CD14-positive monocyte (primary cell): ENCODE results near the gene ALAS2. TPM values are rescaled to one million over a fixed set of nuclear protein-coding genes. Genes with fewer than 3 reads are reported as not detected.
"Not testable (repeated sequence)": the region's sequence is repeated elsewhere in the genome, so short reads cannot be mapped to it uniquely, and the experiment has no call there.

Experiments
- DNase-seq, 3 donors: peaks; one replicate each; pipeline ENCODE4 v3.0.0-alpha.2; 2011 to 2022
- H2AFZ ChIP-seq: 2 replicates; pipeline ENCODE4 v1.6.0; 2012; ENCODE audit warnings: mild to moderate bottlenecking, low read depth, low read length, inconsistent platforms; ENCODE audit not compliant: insufficient read depth, poor library complexity, severe bottlenecking
- H3K27ac ChIP-seq, 2 donors: 1 replicate in 1 of 2; 2 replicates in 1 of 2; pipeline ENCODE4 v1.5.1; 2012 to 2013; ENCODE audit warnings: low read length in 2 of 2, control low read depth in 1 of 2, inconsistent platforms in 1 of 2, low read depth in 1 of 2, mild to moderate bottlenecking in 1 of 2
- H3K27me3 ChIP-seq, 2 donors: one replicate each; pipeline versions ENCODE4 v1.6.0 to v1.6.1; 2011 to 2013; ENCODE audit warnings: low read length in 2 of 2; ENCODE audit not compliant: control insufficient read depth in 2 of 2, insufficient read depth in 2 of 2
- H3K36me3 ChIP-seq, 2 donors: replicated peaks in 1 of 2; 1 replicate in 1 of 2; 2 replicates in 1 of 2; pipeline versions ENCODE4 v1.5.1 to v1.6.1; 2012 to 2013; ENCODE audit warnings: low read length in 2 of 2, control low read depth in 1 of 2, inconsistent platforms in 1 of 2, mild to moderate bottlenecking in 1 of 2; ENCODE audit not compliant: insufficient read depth in 2 of 2, control insufficient read depth in 1 of 2
- H3K4me1 ChIP-seq, 2 donors: 1 replicate in 1 of 2; 2 replicates in 1 of 2; pipeline versions ENCODE4 v1.5.1 to v1.6.1; 2012 to 2013; ENCODE audit warnings: low read length in 2 of 2, control low read depth in 1 of 2, inconsistent platforms in 1 of 2, mild to moderate bottlenecking in 1 of 2, moderate library complexity in 1 of 2; ENCODE audit not compliant: insufficient read depth in 2 of 2, control insufficient read depth in 1 of 2
- H3K4me2 ChIP-seq: replicated peaks from 2 replicates; pipeline ENCODE3; 2012; ENCODE audit warnings: low read length, moderate library complexity, mild to moderate bottlenecking; ENCODE audit not compliant: poor library complexity, severe bottlenecking; ENCODE audit errors: extremely low read depth
- H3K4me3 ChIP-seq, 3 experiments: fragments of 200-600 bp in 1 of 3; sonication (generic) in 1 of 3; replicated peaks in 1 of 3; 1 replicate in 2 of 3; 2 replicates in 1 of 3; pipeline ENCODE4 v1.5.1; 2011 to 2013; ENCODE audit warnings: low read length in 3 of 3, mild to moderate bottlenecking in 3 of 3, control low read depth in 2 of 3, low read depth in 2 of 3, inconsistent platforms in 1 of 3, moderate library complexity in 1 of 3
- H3K79me2 ChIP-seq: 2 replicates; pipeline ENCODE4 v1.6.0; 2012; ENCODE audit warnings: mild to moderate bottlenecking, control low read depth, inconsistent platforms, low read length, moderate library complexity; ENCODE audit not compliant: insufficient read depth
- H3K9ac ChIP-seq: 2 replicates; pipeline ENCODE4 v1.6.0; 2017; ENCODE audit warnings: low read length, mild to moderate bottlenecking; ENCODE audit not compliant: insufficient read depth, poor library complexity, severe bottlenecking
- H3K9me3 ChIP-seq, 2 donors: replicated peaks in 1 of 2; 1 replicate in 1 of 2; 2 replicates in 1 of 2; pipeline versions ENCODE4 v1.5.1 to v1.6.1; 2012 to 2013; ENCODE audit warnings: low read length in 2 of 2, control low read depth in 1 of 2; ENCODE audit not compliant: control insufficient read depth in 1 of 2, insufficient read depth in 1 of 2
- H4K20me1 ChIP-seq: 2 replicates; pipeline ENCODE4 v1.6.0; 2012; ENCODE audit warnings: mild to moderate bottlenecking, low read length, control low read depth, moderate library complexity; ENCODE audit not compliant: insufficient read depth
- H3K27ac Mint-ChIP-seq, 7 donors: one replicate each; pipeline ENCODE4 v1.8.0; 2020; ENCODE audit warnings: mild to moderate bottlenecking in 7 of 7, mixed read lengths in 7 of 7, moderate library complexity in 6 of 7, inconsistent platforms in 2 of 7
- H3K27me3 Mint-ChIP-seq, 3 donors: one replicate each; pipeline ENCODE4 v1.8.0; 2021 to 2022; ENCODE audit warnings: low read depth in 3 of 3, mild to moderate bottlenecking in 3 of 3, mixed read lengths in 3 of 3, moderate library complexity in 3 of 3, inconsistent platforms in 1 of 3
- H3K36me3 Mint-ChIP-seq, 2 donors: one replicate each; pipeline ENCODE4 v1.8.0; 2020; ENCODE audit warnings: mixed read lengths in 2 of 2, inconsistent platforms in 1 of 2, mild to moderate bottlenecking in 1 of 2
- H3K4me1 Mint-ChIP-seq: one replicate; pipeline ENCODE4 v1.8.0; 2020; ENCODE audit warnings: mild to moderate bottlenecking, mixed read lengths
- H3K4me3 Mint-ChIP-seq, 2 donors: one replicate each; pipeline ENCODE4 v1.8.0; 2020; ENCODE audit warnings: mild to moderate bottlenecking in 2 of 2, mixed read lengths in 2 of 2, moderate library complexity in 1 of 2
- H3K9me3 Mint-ChIP-seq, 7 donors: one replicate each; pipeline ENCODE4 v1.8.0; 2020 to 2022; ENCODE audit warnings: mixed read lengths in 7 of 7, mild to moderate bottlenecking in 6 of 7, moderate library complexity in 6 of 7, inconsistent platforms in 2 of 7
- WGBS: methylation state at CpG from one replicate; pipeline ENCODE4 v1.1.5; 2013; ENCODE audit warnings: missing lambda C conversion rate; ENCODE audit not compliant: insufficient coverage; 5-methylcytosine and 5-hydroxymethylcytosine counted together
- intact Hi-C, 2 donors: fragments of 100-400 bp; cut with micrococcal nuclease; formaldehyde crosslinking; loops; one replicate each; pipeline versions ENCODE4 v1.15.0 to v1.15.1; 2023
- polyA plus RNA-seq, 3 donors: library from polyadenylated mRNA; depleted of rRNA in 1 of 3; unstranded in 2 of 3; stranded (reverse) in 1 of 3; fragments of 300-500 nt in 2 of 3; fragments of >200 nt in 1 of 3; fragmentation: Illumina TruSeq in 2 of 3; gene quantifications; 1 replicate in 2 of 3; 2 replicates in 1 of 3; pipeline ENCODE4 v1.2.3, GENCODE V29; 2012 to 2021
- TF ChIP-seq, protein P1 (sequence below): fragments of 200-600 bp; IDR thresholded peaks from one replicate; pipeline ENCODE4 v1.8.0; 2022; ENCODE audit warnings: antibody characterized with exemption, mild to moderate bottlenecking

The ALAS2 gene
- polyA plus RNA-seq, 3 donors, result 1.1 TPM; not detected in 2

DNA sequence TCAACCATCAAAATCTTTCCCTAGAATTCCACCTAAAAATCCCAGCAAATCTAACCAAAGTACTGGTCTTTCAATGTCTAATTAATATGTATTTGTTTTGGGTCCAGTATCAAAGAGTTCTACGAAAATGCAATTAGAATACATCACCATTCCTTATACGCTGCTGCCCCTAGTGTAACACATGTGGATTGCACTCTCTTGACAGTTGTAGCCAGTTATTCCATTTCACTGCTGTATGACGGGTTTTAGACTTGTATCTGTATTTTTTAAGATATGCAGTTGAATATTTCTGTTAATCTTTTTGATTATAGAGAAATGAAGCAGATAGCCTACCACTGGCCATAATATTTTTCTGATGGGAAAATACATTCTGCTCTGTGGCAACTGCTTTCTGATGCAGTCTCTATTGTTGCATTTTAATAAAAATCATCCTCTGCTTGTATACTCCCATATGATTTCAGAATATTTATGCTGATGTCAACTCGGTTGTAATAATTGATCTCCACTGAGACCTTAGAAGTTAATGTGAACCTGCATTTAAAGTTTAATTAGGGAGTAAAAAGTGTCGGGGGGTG, 27.0 kb upstream of the ALAS2 start:
- peaks cover 0 to 3% (median 0%) of the 10 kb centered on the region in 7 donors for H3K9me3 Mint-ChIP-seq
- no peak overlapping the region for H2AFZ ChIP-seq
- no peak overlapping the region for H3K9ac ChIP-seq
- H3K79me2 ChIP-seq, result no peaks in the 10 kb centered on the region
- no peaks in the 10 kb centered on the region for H3K4me1 ChIP-seq
- H3K4me1 Mint-ChIP-seq, result peaks cover 6% of the 10 kb centered on the region
- intact Hi-C loops, result loop anchor here in 1 of 2 donors (5.0 kb wide), 1 partner anchor 165 kb away; no protein-coding TSS in a partner anchor
- no peaks in the 10 kb centered on the region for H3K36me3 ChIP-seq
- H3K27ac Mint-ChIP-seq, result no peak overlapping the region
- no peaks in the 10 kb centered on the region for H4K20me1 ChIP-seq
- TF ChIP-seq, protein P1, sequence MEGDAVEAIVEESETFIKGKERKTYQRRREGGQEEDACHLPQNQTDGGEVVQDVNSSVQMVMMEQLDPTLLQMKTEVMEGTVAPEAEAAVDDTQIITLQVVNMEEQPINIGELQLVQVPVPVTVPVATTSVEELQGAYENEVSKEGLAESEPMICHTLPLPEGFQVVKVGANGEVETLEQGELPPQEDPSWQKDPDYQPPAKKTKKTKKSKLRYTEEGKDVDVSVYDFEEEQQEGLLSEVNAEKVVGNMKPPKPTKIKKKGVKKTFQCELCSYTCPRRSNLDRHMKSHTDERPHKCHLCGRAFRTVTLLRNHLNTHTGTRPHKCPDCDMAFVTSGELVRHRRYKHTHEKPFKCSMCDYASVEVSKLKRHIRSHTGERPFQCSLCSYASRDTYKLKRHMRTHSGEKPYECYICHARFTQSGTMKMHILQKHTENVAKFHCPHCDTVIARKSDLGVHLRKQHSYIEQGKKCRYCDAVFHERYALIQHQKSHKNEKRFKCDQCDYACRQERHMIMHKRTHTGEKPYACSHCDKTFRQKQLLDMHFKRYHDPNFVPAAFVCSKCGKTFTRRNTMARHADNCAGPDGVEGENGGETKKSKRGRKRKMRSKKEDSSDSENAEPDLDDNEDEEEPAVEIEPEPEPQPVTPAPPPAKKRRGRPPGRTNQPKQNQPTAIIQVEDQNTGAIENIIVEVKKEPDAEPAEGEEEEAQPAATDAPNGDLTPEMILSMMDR, result peak; percentile 74
- no CpG with 5 or more reads among the region's 5 CpGs for WGBS
- DNase-seq, result peak; percentile 9 to 34 (median 21)
- H3K4me3 Mint-ChIP-seq, result no peak overlapping the region
- no peak overlapping the region for H3K27ac ChIP-seq
- H3K4me3 ChIP-seq, result no peak overlapping the region
- no peak overlapping the region for H3K4me2 ChIP-seq
- no peaks in the 10 kb centered on the region for H3K27me3 ChIP-seq
- no peaks in the 10 kb centered on the region for H3K36me3 Mint-ChIP-seq
- H3K9me3 ChIP-seq, result no peaks in the 10 kb centered on the region
- peaks cover 4 to 9% (median 6%) of the 10 kb centered on the region in 3 donors for H3K27me3 Mint-ChIP-seq

GRCh38 chrX:55056820-55057674, 26.3 kb upstream of the ALAS2 start:
- peak in 1 of 3 donors; percentile 0 for DNase-seq
- no peak overlapping the region for H3K9ac ChIP-seq
- WGBS, result no CpG with 5 or more reads among the region's 7 CpGs

GRCh38 chrX:55050599-55050998, 19.8 kb upstream of the ALAS2 start:
- H3K4me3 ChIP-seq, H3K27me3 Mint-ChIP-seq, H3K4me1 Mint-ChIP-seq, H3K4me3 Mint-ChIP-seq, H3K27me3 ChIP-seq, H3K9me3 ChIP-seq, H3K79me2 ChIP-seq, DNase-seq, H3K9ac ChIP-seq, H2AFZ ChIP-seq, H3K4me1 ChIP-seq, H3K36me3 Mint-ChIP-seq, H3K27ac ChIP-seq, H3K27ac Mint-ChIP-seq, H3K4me2 ChIP-seq, intact Hi-C loops, H3K36me3 ChIP-seq, H4K20me1 ChIP-seq: not testable (repeated sequence)
- WGBS, result no CpG with 5 or more reads among the region's 2 CpGs
- peaks cover 2 to 24% (median 14%) of the 10 kb centered on the region in 7 donors for H3K9me3 Mint-ChIP-seq

More at GRCh38 chrX:55056820-55057674, 26.3 kb upstream of the ALAS2 start:
- peaks cover 4 to 11% (median 7%) of the 10 kb centered on the region in 3 donors for H3K27me3 Mint-ChIP-seq
- no peak overlapping the region for H3K4me3 Mint-ChIP-seq
- Histone ChIP-seq H3K27ac (no peak overlapping the region), H3K79me2 (no peaks in the 10 kb centered on the region), H3K9me3 (peaks cover 0 to 4% of the 10 kb centered on the region in 2 donors), H3K4me1 (no peaks in the 10 kb centered on the region), H3K27me3 (no peaks in the 10 kb centered on the region), H3K36me3 (no peaks in the 10 kb centered on the region), H2AFZ (no peak overlapping the region), H3K4me3 (no peak overlapping the region), H4K20me1 (no peaks in the 10 kb centered on the region), H3K4me2 (no peak overlapping the region)
- H3K27ac Mint-ChIP-seq, result no peak overlapping the region
- TF ChIP-seq, protein P1, result no peak
- peaks cover 6% of the 10 kb centered on the region for H3K4me1 Mint-ChIP-seq
- no peaks in the 10 kb centered on the region for H3K36me3 Mint-ChIP-seq
- intact Hi-C loops, result loop anchor here in 1 of 2 donors (5.0 kb wide), 1 partner anchor 165 kb away; no protein-coding TSS in a partner anchor
- peaks cover 0 to 8% (median 6%) of the 10 kb centered on the region in 7 donors for H3K9me3 Mint-ChIP-seq
